Keratinocyte (primary cell): ENCODE data around the gene LHFPL2. TPM values are rescaled to one million over a fixed set of nuclear protein-coding genes. Genes with fewer than 3 reads are reported as not detected.

Experiments
- DNase-seq: peaks from one replicate; pipeline ENCODE4 v3.0.0-alpha.2; 2011; ENCODE audit warnings: low read depth, missing footprints, low spot score
- FAIRE-seq: peaks from 2 replicates; lab custom pipeline; 2011; peaks lifted over from hg19 to GRCh38; lab: Jason Lieb, UNC
- H2AFZ ChIP-seq: 2 replicates; pipeline ENCODE4 v1.6.0; 2012; ENCODE audit warnings: low read length, control low read depth, inconsistent platforms; ENCODE audit not compliant: control insufficient read depth
- H3K27ac ChIP-seq: 2 replicates; pipeline ENCODE4 v1.5.1; 2011; ENCODE audit warnings: low read length; ENCODE audit not compliant: control insufficient read depth, insufficient read depth
- H3K27me3 ChIP-seq: 3 replicates; pipeline ENCODE4 v1.6.0; 2011; ENCODE audit warnings: low read length; ENCODE audit not compliant: control insufficient read depth, insufficient read depth; ENCODE audit errors: extremely low read depth
- H3K36me3 ChIP-seq, 2 experiments: 2 replicates in 1 of 2; 3 replicates in 1 of 2; pipeline ENCODE4 v1.5.1; 2011; ENCODE audit warnings: low read length in 2 of 2, mild to moderate bottlenecking in 1 of 2; ENCODE audit not compliant: control insufficient read depth in 2 of 2, insufficient read depth in 2 of 2; ENCODE audit errors: extremely low read depth in 1 of 2
- H3K4me1 ChIP-seq: 3 replicates; pipeline ENCODE4 v1.5.1; 2011; ENCODE audit warnings: low read length; ENCODE audit not compliant: control insufficient read depth, insufficient read depth; ENCODE audit errors: extremely low read depth
- H3K4me2 ChIP-seq: 3 replicates; pipeline ENCODE4 v1.6.0; 2011; ENCODE audit warnings: low read depth, low read length; ENCODE audit not compliant: control insufficient read depth, insufficient read depth; ENCODE audit errors: extremely low read depth
- H3K4me3 ChIP-seq, 3 experiments: fragments of 200-600 bp in 1 of 3; sonication (generic) in 1 of 3; 2 replicates in 2 of 3; 3 replicates in 1 of 3; pipeline ENCODE4 v1.5.1; 2011 to 2016; ENCODE audit warnings: low read length in 3 of 3, mild to moderate bottlenecking in 3 of 3, control low read depth in 2 of 3, inconsistent platforms in 1 of 3, low read depth in 1 of 3, mixed read lengths in 1 of 3, mixed run types in 1 of 3, moderate library complexity in 1 of 3; ENCODE audit not compliant: control insufficient read depth in 2 of 3, insufficient read depth in 2 of 3; ENCODE audit errors: extremely low read depth in 1 of 3
- H3K79me2 ChIP-seq: 2 replicates; pipeline ENCODE4 v1.6.0; 2012; ENCODE audit warnings: low read length; ENCODE audit not compliant: control insufficient read depth, insufficient read depth
- H3K9ac ChIP-seq: 3 replicates; pipeline ENCODE4 v1.6.0; 2011; ENCODE audit warnings: low read length; ENCODE audit not compliant: control insufficient read depth, insufficient read depth; ENCODE audit errors: extremely low read depth
- H3K9me1 ChIP-seq: 3 replicates; pipeline ENCODE4 v1.6.0; 2011; ENCODE audit warnings: low read length; ENCODE audit not compliant: control insufficient read depth, insufficient read depth; ENCODE audit errors: extremely low read depth
- H3K9me3 ChIP-seq: 2 replicates; pipeline ENCODE4 v1.5.1; 2012; ENCODE audit warnings: low read depth, low read length; ENCODE audit not compliant: control insufficient read depth
- H4K20me1 ChIP-seq: 3 replicates; pipeline ENCODE4 v1.6.0; 2011; ENCODE audit warnings: low read length; ENCODE audit not compliant: control insufficient read depth, insufficient read depth; ENCODE audit errors: extremely low read depth
- CTCF ChIP-seq, 3 experiments: IDR thresholded peaks in 1 of 3; conservative IDR thresholded peaks in 1 of 3; optimal IDR thresholded peaks in 1 of 3; 2 replicates in 2 of 3; 3 replicates in 1 of 3; pipeline versions ENCODE3 to v1.5.1; 2011; ENCODE audit warnings: low read length in 3 of 3, mild to moderate bottlenecking in 3 of 3, moderate library complexity in 2 of 3, control low read depth in 1 of 3, inconsistent platforms in 1 of 3; ENCODE audit not compliant: insufficient read depth in 2 of 3; ENCODE audit errors: extremely low read depth in 1 of 3
- EZH2 ChIP-seq: IDR thresholded peaks from one replicate; pipeline ENCODE4 v1.6.1; 2012; ENCODE audit warnings: inconsistent platforms, mild to moderate bottlenecking, low read length, moderate library complexity
- dilution Hi-C: fragments of 300-500 bp; cut with MboI; formaldehyde crosslinking; loops from one replicate; pipeline ENCODE4 v1.7.0; 2020; ENCODE audit warnings: low sequenced_read_pairs; ENCODE audit not compliant: extremely low pct_ligation_motif_present
- polyA plus RNA-seq, 5 experiments: library from polyadenylated mRNA; depleted of rRNA in 3 of 5; stranded (reverse) in 3 of 5; stranded (forward) in 1 of 5; unstranded in 1 of 5; fragments of >200 nt; gene quantifications; 1 replicate in 1 of 5; 2 replicates in 3 of 5; 3 replicates in 1 of 5; pipeline versions ENCODE4 v1.2.1 to v1.2.3, GENCODE V29; 2011 to 2012; ENCODE audit warnings: missing spikeins in 2 of 5, low read depth in 1 of 5, low replicate concordance in 1 of 5

The LHFPL2 gene
- polyA plus RNA-seq, 1 donor (not counting 4 experiments of a cell fraction or from before 2014, with no cell fraction given): 11.4 TPM

- peaks cover 11% of the 10 kb centered on the region for H3K4me1 ChIP-seq
- H4K20me1 ChIP-seq: no peaks in the 10 kb centered on the region
- peaks cover 60% of the 10 kb centered on the region for H3K79me2 ChIP-seq
- TF ChIP-seq EZH2 (no peak), CTCF (optimal IDR thresholded peaks at IDR 0.05 in 1 of 3, IDR thresholded peaks at IDR 0.05 in 1 of 3, conservative IDR thresholded peaks at IDR 0.05 in 1 of 3; ENCODE audit: extremely low read depth in 1 of 3, insufficient read depth in 2 of 3, low read length in 3 of 3) (no peak)
- no peak for DNase-seq
- no peak overlapping the region for H2AFZ ChIP-seq
- no peak overlapping the region for H3K4me3 ChIP-seq
- H3K27me3 ChIP-seq: no peaks in the 10 kb centered on the region
- H3K4me2 ChIP-seq: no peak overlapping the region
- dilution Hi-C loops: no loop called here
- no peak for FAIRE-seq
- H3K36me3 ChIP-seq: peaks cover 0 to 9% of the 10 kb centered on the region in 2 experiments
- no peak overlapping the region for H3K9ac ChIP-seq
- H3K9me3 ChIP-seq: no peaks in the 10 kb centered on the region
- H3K27ac ChIP-seq: no peak overlapping the region
- peaks cover 1% of the 10 kb centered on the region for H3K9me1 ChIP-seq
Measured at GRCh38 chr5:78639791-78640190, 8.8 kb downstream of the LHFPL2 start.

GRCh38 chr5:78638973-78639669 is 9.5 kb downstream of the LHFPL2 start:
- H3K36me3 ChIP-seq: peaks cover 0 to 11% of the 10 kb centered on the region in 2 experiments
- H3K9ac ChIP-seq: no peak overlapping the region
- no peaks in the 10 kb centered on the region for H4K20me1 ChIP-seq
- no peak overlapping the region for H3K27ac ChIP-seq
- H3K9me3 ChIP-seq: no peaks in the 10 kb centered on the region
- H3K9me1 ChIP-seq: no peaks in the 10 kb centered on the region
- TF ChIP-seq CTCF (optimal IDR thresholded peaks at IDR 0.05 in 1 of 3, IDR thresholded peaks at IDR 0.05 in 1 of 3, conservative IDR thresholded peaks at IDR 0.05 in 1 of 3; ENCODE audit: extremely low read depth in 1 of 3, insufficient read depth in 2 of 3, low read length in 3 of 3): no peak
- TF ChIP-seq EZH2: no peak
- dilution Hi-C loops: no loop called here
- H2AFZ ChIP-seq: no peak overlapping the region
- H3K79me2 ChIP-seq: peaks cover 62% of the 10 kb centered on the region
- no peaks in the 10 kb centered on the region for H3K27me3 ChIP-seq
- DNase-seq (no peak), FAIRE-seq (no peak)
- no peak overlapping the region for H3K4me3 ChIP-seq
- H3K4me2 ChIP-seq: no peak overlapping the region
- H3K4me1 ChIP-seq: peaks cover 9% of the 10 kb centered on the region
